ENCODE results near the gene UNC119.

- TF ChIP-seq EZH2 (IDR thresholded peaks at IDR 0.05; ENCODE audit: low read length, unreplicated experiment) (no peak), CTCF (conservative IDR thresholded peaks at IDR 0.05; ENCODE audit: low read depth, low read length) (no peak)
Measured at GRCh38 chr17:28567604-28568003, 15.2 kb upstream of the UNC119 start.
